HL-60 (cell line): ENCODE data around the gene ERGIC3.

Source experiments
- DNase-seq, 2 experiments: peaks; one replicate each; pipeline ENCODE4 v3.0.0-alpha.2; 2010 to 2020; ENCODE audit warnings: low read depth in 1 of 2, low spot score in 1 of 2
- H3K27ac ChIP-seq: fragments of 250-450 bp; sonication (Bioruptor Pico); replicated peaks from 2 replicates; pipeline ENCODE4 v1.5.1; 2020; ENCODE audit warnings: mild to moderate bottlenecking, moderate library complexity
- H3K27me3 ChIP-seq: fragments of 250-450 bp; sonication (Bioruptor Pico); 2 replicates; pipeline ENCODE4 v1.5.1; 2021; ENCODE audit warnings: mild to moderate bottlenecking, moderate library complexity; ENCODE audit not compliant: insufficient read depth, poor library complexity, severe bottlenecking
- H3K4me3 ChIP-seq: replicated peaks from 2 replicates; pipeline ENCODE4 v1.5.1; 2011; ENCODE audit warnings: mild to moderate bottlenecking, control low read depth, low read length; ENCODE audit not compliant: insufficient read depth
- GABPA ChIP-seq: IDR thresholded peaks from 2 replicates; pipeline ENCODE4 v1.6.1; 2012; ENCODE audit warnings: low read depth
- POLR2AphosphoS5 ChIP-seq: IDR thresholded peaks from 2 replicates; pipeline ENCODE4 v1.6.1; 2012; ENCODE audit warnings: low read depth
- SPI1 ChIP-seq: IDR thresholded peaks from 2 replicates; pipeline ENCODE4 v1.6.1; 2012; ENCODE audit warnings: low read depth, mild to moderate bottlenecking, borderline replicate concordance
- TF ChIP-seq, protein P1 (sequence below): IDR thresholded peaks from 2 replicates; pipeline ENCODE4 v1.6.1; 2012; ENCODE audit warnings: low read depth; ENCODE audit not compliant: insufficient replicate concordance
- TF ChIP-seq, protein P2 (sequence below): IDR thresholded peaks from one replicate; pipeline ENCODE4 v1.5.1; 2011; ENCODE audit warnings: low read length, control low read depth, inconsistent platforms; ENCODE audit not compliant: insufficient read depth

Gene ERGIC3

DNA sequence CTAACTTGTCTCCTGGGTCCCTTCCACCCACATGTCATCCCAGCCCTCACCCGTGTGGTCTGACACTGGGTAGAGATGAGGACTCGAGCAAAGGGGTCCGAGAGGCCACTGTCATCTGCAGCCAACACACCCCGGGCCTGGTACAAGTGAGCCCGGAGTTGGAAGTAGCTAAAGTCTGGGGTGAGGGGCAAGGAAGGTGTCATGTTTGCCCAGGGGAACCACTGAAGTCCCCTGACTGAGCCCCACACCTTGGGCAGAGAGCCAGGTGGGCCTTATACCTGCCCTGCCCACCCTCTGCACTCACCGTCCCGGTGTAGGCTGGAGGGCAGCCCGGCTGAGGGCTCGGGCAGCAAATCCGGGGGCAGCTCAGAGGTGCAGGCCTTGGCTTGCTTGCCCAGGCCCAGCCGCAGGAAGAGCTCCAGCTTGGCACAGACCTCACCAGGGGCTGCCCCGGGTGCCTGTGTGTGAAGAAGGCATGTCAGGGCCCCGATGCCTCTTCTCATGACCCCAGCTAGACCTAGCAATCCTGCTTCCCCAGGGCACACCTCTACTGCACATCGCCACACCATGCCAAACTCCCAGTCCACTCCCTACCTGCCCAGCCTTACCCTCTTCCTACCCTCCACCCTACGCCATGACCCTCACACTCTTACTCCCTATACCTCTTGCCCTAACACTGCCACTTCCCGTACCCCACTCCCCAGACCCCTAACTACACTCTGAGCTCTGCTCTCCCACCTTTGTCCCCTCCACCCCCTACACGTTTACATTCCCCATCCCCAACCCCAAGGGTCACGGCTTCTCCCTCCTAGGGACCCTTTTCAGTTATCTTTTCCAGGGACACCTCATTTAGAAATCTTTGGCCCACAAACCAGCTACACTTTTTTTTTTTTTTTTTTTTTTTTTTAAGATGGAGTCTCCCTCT, 42.0 kb downstream of the ERGIC3 start:
- H3K27ac ChIP-seq = no peak overlapping the region
- no peaks in the 10 kb centered on the region for H3K27me3 ChIP-seq
- no peak overlapping the region for H3K4me3 ChIP-seq
- TF ChIP-seq GABPA = no peak
- TF ChIP-seq POLR2AphosphoS5 = no peak
- TF ChIP-seq, protein P1, sequence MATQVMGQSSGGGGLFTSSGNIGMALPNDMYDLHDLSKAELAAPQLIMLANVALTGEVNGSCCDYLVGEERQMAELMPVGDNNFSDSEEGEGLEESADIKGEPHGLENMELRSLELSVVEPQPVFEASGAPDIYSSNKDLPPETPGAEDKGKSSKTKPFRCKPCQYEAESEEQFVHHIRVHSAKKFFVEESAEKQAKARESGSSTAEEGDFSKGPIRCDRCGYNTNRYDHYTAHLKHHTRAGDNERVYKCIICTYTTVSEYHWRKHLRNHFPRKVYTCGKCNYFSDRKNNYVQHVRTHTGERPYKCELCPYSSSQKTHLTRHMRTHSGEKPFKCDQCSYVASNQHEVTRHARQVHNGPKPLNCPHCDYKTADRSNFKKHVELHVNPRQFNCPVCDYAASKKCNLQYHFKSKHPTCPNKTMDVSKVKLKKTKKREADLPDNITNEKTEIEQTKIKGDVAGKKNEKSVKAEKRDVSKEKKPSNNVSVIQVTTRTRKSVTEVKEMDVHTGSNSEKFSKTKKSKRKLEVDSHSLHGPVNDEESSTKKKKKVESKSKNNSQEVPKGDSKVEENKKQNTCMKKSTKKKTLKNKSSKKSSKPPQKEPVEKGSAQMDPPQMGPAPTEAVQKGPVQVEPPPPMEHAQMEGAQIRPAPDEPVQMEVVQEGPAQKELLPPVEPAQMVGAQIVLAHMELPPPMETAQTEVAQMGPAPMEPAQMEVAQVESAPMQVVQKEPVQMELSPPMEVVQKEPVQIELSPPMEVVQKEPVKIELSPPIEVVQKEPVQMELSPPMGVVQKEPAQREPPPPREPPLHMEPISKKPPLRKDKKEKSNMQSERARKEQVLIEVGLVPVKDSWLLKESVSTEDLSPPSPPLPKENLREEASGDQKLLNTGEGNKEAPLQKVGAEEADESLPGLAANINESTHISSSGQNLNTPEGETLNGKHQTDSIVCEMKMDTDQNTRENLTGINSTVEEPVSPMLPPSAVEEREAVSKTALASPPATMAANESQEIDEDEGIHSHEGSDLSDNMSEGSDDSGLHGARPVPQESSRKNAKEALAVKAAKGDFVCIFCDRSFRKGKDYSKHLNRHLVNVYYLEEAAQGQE = no peak
- TF ChIP-seq, protein P2, sequence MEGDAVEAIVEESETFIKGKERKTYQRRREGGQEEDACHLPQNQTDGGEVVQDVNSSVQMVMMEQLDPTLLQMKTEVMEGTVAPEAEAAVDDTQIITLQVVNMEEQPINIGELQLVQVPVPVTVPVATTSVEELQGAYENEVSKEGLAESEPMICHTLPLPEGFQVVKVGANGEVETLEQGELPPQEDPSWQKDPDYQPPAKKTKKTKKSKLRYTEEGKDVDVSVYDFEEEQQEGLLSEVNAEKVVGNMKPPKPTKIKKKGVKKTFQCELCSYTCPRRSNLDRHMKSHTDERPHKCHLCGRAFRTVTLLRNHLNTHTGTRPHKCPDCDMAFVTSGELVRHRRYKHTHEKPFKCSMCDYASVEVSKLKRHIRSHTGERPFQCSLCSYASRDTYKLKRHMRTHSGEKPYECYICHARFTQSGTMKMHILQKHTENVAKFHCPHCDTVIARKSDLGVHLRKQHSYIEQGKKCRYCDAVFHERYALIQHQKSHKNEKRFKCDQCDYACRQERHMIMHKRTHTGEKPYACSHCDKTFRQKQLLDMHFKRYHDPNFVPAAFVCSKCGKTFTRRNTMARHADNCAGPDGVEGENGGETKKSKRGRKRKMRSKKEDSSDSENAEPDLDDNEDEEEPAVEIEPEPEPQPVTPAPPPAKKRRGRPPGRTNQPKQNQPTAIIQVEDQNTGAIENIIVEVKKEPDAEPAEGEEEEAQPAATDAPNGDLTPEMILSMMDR = no peak
- TF ChIP-seq SPI1 = no peak
- DNase-seq = no peak

DNA sequence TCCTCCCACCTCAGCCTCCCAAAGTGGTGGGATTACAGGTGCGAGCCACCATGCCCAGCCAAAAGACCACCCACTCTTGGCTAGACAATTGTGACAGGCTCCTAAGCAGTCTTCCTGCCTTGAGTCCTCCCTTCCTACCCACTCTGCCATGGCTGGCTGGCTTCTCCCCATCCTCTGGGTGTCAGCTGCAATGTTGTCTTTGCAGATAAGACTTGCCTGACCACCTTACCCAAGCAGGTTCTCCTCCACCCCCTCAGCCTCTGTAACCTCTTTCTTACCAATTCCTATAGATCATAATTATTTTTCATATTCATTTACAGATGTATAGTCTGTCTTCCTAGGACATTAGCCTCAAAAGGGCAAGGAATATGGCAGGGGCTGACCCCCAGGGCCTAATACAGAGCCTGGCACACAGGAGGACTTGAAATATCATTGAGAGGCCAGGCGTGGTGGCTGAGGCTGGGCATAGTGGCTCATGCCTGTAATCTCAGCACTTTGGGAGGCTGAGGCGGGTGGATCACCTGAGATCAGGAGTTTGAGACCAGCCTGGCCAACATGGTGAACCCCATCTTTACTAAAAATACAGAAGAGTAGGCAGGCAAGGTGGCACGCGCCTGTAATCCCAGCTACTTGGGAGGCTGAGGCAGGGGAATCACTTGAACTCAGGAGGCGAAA, 45.0 kb downstream of the ERGIC3 start:
- TF ChIP-seq, protein P2 = no peak
- TF ChIP-seq POLR2AphosphoS5 (no peak), SPI1 (no peak), GABPA (no peak)
- TF ChIP-seq, protein P1 = no peak
- H3K27ac ChIP-seq = no peak overlapping the region
- no peaks in the 10 kb centered on the region for H3K27me3 ChIP-seq
- H3K4me3 ChIP-seq = no peak overlapping the region
- no peak for DNase-seq

DNA sequence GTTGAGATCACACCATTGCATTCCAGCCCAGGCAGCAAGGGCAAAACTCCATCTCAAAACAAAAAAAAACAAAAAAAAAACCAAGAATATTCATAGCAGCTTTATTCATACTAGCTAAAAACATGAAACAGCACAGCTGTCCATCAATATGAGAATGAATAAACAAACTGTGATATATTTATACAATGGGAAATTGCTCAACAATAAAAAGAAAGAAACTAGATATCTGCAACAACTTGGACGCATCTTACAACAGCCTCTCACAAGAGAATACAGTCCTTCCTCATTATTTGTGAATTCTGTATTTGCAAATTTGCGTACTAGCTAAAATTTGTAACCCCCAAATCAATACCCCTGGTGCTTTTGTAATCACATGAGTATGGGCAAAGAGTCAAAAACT, 45.6 kb downstream of the ERGIC3 start:
- TF ChIP-seq, protein P1 = no peak
- TF ChIP-seq, protein P2 = no peak
- Histone ChIP-seq H3K27ac (no peak overlapping the region), H3K4me3 (no peak overlapping the region), H3K27me3 (no peaks in the 10 kb centered on the region)
- DNase-seq = no peak
